Peyer's patch (tissue), 4 donors: ENCODE data around the gene VSTM2L.

Experiments used
- POLR2A ChIP-seq, 2 donors: fragments of 450-650 bp; IDR thresholded peaks; one replicate each; pipeline ENCODE4 v1.5.1; 2017; ENCODE audit warnings: antibody characterized with exemption in 2 of 2, mild to moderate bottlenecking in 2 of 2, moderate library complexity in 2 of 2
- TF ChIP-seq, protein P1 (sequence below), 6 experiments: fragments of 450-650 bp in 4 of 6; fragments of 200-600 bp in 2 of 6; sonication (generic) in 1 of 6; IDR thresholded peaks; one replicate each; pipeline ENCODE4 v1.5.1; 2017 to 2019; ENCODE audit warnings: antibody characterized with exemption in 6 of 6, mild to moderate bottlenecking in 3 of 6, moderate library complexity in 1 of 6

DNA sequence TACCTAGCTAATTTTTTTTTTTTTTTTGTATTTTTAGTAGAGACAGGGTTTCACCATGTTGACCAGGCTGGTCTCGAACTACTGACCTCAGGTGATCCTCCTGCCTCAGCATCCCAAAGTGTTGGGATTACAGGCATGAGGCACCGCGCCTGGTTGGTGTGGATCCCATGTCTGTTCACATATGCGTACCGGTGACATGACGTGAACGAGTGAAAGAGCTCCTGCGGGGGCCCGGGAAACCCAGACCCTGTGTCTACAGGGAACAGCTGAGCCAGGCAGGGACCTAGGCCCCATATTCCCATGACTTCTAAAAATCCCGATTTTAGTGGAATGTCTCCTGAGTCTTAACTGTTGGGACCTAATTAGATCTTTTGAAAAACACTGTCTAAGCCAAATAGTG is 33.1 kb downstream of the VSTM2L start:
- TF ChIP-seq, protein P1, sequence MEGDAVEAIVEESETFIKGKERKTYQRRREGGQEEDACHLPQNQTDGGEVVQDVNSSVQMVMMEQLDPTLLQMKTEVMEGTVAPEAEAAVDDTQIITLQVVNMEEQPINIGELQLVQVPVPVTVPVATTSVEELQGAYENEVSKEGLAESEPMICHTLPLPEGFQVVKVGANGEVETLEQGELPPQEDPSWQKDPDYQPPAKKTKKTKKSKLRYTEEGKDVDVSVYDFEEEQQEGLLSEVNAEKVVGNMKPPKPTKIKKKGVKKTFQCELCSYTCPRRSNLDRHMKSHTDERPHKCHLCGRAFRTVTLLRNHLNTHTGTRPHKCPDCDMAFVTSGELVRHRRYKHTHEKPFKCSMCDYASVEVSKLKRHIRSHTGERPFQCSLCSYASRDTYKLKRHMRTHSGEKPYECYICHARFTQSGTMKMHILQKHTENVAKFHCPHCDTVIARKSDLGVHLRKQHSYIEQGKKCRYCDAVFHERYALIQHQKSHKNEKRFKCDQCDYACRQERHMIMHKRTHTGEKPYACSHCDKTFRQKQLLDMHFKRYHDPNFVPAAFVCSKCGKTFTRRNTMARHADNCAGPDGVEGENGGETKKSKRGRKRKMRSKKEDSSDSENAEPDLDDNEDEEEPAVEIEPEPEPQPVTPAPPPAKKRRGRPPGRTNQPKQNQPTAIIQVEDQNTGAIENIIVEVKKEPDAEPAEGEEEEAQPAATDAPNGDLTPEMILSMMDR (IDR thresholded peaks at IDR 0.05) = no peak
- TF ChIP-seq POLR2A (IDR thresholded peaks at IDR 0.05) = no peak
